ENCODE data around the gene WNT2. TPM values are rescaled to one million over a fixed set of nuclear protein-coding genes. Genes with fewer than 3 reads are reported as not detected.

The WNT2 gene
- total and polyA plus RNA-seq, 4 donors: 0.43 to 0.94 (median 0.70) TPM

GRCh38 chr7:117271566-117271965 lies 51.3 kb downstream of the WNT2 start:
- Histone ChIP-seq H3K4me3 (ENCODE audit: low read depth, low read length) (no peak overlapping the region), H3K36me3 (ENCODE audit: control insufficient read depth, insufficient read depth, low read length) (no peaks in the 10 kb centered on the region), H3K9me3 (ENCODE audit: control insufficient read depth, insufficient read depth, low read length) (no peaks in the 10 kb centered on the region), H3K27me3 (ENCODE audit: control insufficient read depth, insufficient read depth, low read length) (no peaks in the 10 kb centered on the region), H3K4me1 (ENCODE audit: control insufficient read depth, insufficient read depth, low read length) (no peaks in the 10 kb centered on the region), H3K27ac (ENCODE audit: low read depth, low read length) (no peak overlapping the region)
- WGBS (ENCODE audit: insufficient coverage): 100% methylated on average over 1 of the region's 3 CpGs
- no peak for DNase-seq (ENCODE audit: low read depth in 4 of 6, low spot score in 6 of 6)

GRCh38 chr7:117270371-117270770 lies 52.5 kb downstream of the WNT2 start:
- Histone ChIP-seq H3K4me1 (ENCODE audit: control insufficient read depth, insufficient read depth, low read length) (no peaks in the 10 kb centered on the region), H3K27me3 (ENCODE audit: control insufficient read depth, insufficient read depth, low read length) (no peaks in the 10 kb centered on the region), H3K27ac (ENCODE audit: low read depth, low read length) (no peak overlapping the region), H3K9me3 (ENCODE audit: control insufficient read depth, insufficient read depth, low read length) (no peaks in the 10 kb centered on the region), H3K4me3 (ENCODE audit: low read depth, low read length) (no peak overlapping the region), H3K36me3 (ENCODE audit: control insufficient read depth, insufficient read depth, low read length) (no peaks in the 10 kb centered on the region)
- no peak for DNase-seq (ENCODE audit: low read depth in 4 of 6, low spot score in 6 of 6)
- WGBS (ENCODE audit: insufficient coverage): 85% methylated on average over 5 of the region's 9 CpGs

- WGBS (ENCODE audit: insufficient coverage): 100% methylated on average over 1 of the region's 3 CpGs
- no peaks in the 10 kb centered on the region for H3K9me3 ChIP-seq (ENCODE audit: control insufficient read depth, insufficient read depth, low read length)
- H3K36me3 ChIP-seq (ENCODE audit: control insufficient read depth, insufficient read depth, low read length): no peaks in the 10 kb centered on the region
- no peak overlapping the region for H3K4me3 ChIP-seq (ENCODE audit: low read depth, low read length)
- H3K4me1 ChIP-seq (ENCODE audit: control insufficient read depth, insufficient read depth, low read length): no peaks in the 10 kb centered on the region
- H3K27me3 ChIP-seq (ENCODE audit: control insufficient read depth, insufficient read depth, low read length): no peaks in the 10 kb centered on the region
- no peak overlapping the region for H3K27ac ChIP-seq (ENCODE audit: low read depth, low read length)
- DNase-seq (ENCODE audit: low read depth in 4 of 6, low spot score in 6 of 6): no peak
These were observed 53.0 kb downstream of the WNT2 start for GRCh38 chr7:117269886-117270285.

GRCh38 chr7:117269417-117269816 lies 53.4 kb downstream of the WNT2 start:
- Histone ChIP-seq H3K9me3 (ENCODE audit: control insufficient read depth, insufficient read depth, low read length) (no peaks in the 10 kb centered on the region), H3K36me3 (ENCODE audit: control insufficient read depth, insufficient read depth, low read length) (no peaks in the 10 kb centered on the region), H3K27ac (ENCODE audit: low read depth, low read length) (no peak overlapping the region), H3K27me3 (ENCODE audit: control insufficient read depth, insufficient read depth, low read length) (no peaks in the 10 kb centered on the region), H3K4me3 (ENCODE audit: low read depth, low read length) (no peak overlapping the region), H3K4me1 (ENCODE audit: control insufficient read depth, insufficient read depth, low read length) (no peaks in the 10 kb centered on the region)
- no CpG with 5 or more reads among the region's 5 CpGs for WGBS (ENCODE audit: insufficient coverage)
- no peak for DNase-seq (ENCODE audit: low read depth in 4 of 6, low spot score in 6 of 6)

- H3K27ac ChIP-seq (ENCODE audit: low read depth, low read length): no peak overlapping the region
- WGBS (ENCODE audit: insufficient coverage): no CpG with 5 or more reads among the region's 1 CpG
- DNase-seq (ENCODE audit: low read depth in 4 of 6, low spot score in 6 of 6): no peak
- no peaks in the 10 kb centered on the region for H3K4me1 ChIP-seq (ENCODE audit: control insufficient read depth, insufficient read depth, low read length)
- no peaks in the 10 kb centered on the region for H3K36me3 ChIP-seq (ENCODE audit: control insufficient read depth, insufficient read depth, low read length)
- no peaks in the 10 kb centered on the region for H3K27me3 ChIP-seq (ENCODE audit: control insufficient read depth, insufficient read depth, low read length)
- H3K9me3 ChIP-seq (ENCODE audit: control insufficient read depth, insufficient read depth, low read length): no peaks in the 10 kb centered on the region
- H3K4me3 ChIP-seq (ENCODE audit: low read depth, low read length): no peak overlapping the region
These were observed 58.1 kb downstream of the WNT2 start for GRCh38 chr7:117264716-117265115.

DNA sequence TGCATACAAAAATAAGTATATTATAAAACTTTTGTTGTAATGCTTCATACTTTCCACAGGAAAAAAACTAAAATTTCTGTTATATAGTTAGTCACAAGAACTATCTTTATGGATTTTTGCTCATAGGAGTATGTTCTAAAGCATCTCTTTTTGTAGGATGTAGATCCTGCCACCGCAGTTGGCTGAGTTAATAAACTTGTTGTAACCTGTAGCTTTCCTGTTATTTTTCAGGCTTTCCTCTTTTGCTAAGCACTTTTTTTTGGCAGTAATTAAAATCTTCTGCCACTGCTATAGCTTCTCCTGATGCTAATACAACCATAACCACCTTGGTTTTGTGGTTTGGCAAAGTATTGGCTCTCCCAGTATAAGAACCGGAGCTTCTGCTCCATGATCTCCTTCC lies 60.3 kb downstream of the WNT2 start:
- H3K9me3 ChIP-seq (ENCODE audit: control insufficient read depth, insufficient read depth, low read length): no peaks in the 10 kb centered on the region
- DNase-seq (ENCODE audit: low read depth in 4 of 6, low spot score in 6 of 6): no peak
- no peak overlapping the region for H3K27ac ChIP-seq (ENCODE audit: low read depth, low read length)
- H3K36me3 ChIP-seq (ENCODE audit: control insufficient read depth, insufficient read depth, low read length): no peaks in the 10 kb centered on the region
- H3K4me1 ChIP-seq (ENCODE audit: control insufficient read depth, insufficient read depth, low read length): no peaks in the 10 kb centered on the region
- no peak overlapping the region for H3K4me3 ChIP-seq (ENCODE audit: low read depth, low read length)
- no peaks in the 10 kb centered on the region for H3K27me3 ChIP-seq (ENCODE audit: control insufficient read depth, insufficient read depth, low read length)
- no CpG with 5 or more reads among the region's 2 CpGs for WGBS (ENCODE audit: insufficient coverage)

- no peaks in the 10 kb centered on the region for H3K4me1 ChIP-seq (ENCODE audit: control insufficient read depth, insufficient read depth, low read length)
- H3K27ac ChIP-seq (ENCODE audit: low read depth, low read length): no peak overlapping the region
- H3K4me3 ChIP-seq (ENCODE audit: low read depth, low read length): no peak overlapping the region
- no peaks in the 10 kb centered on the region for H3K27me3 ChIP-seq (ENCODE audit: control insufficient read depth, insufficient read depth, low read length)
- DNase-seq (ENCODE audit: low read depth in 4 of 6, low spot score in 6 of 6): no peak
- H3K36me3 ChIP-seq (ENCODE audit: control insufficient read depth, insufficient read depth, low read length): no peaks in the 10 kb centered on the region
- no CpG with 5 or more reads among the region's 1 CpG for WGBS (ENCODE audit: insufficient coverage)
- no peaks in the 10 kb centered on the region for H3K9me3 ChIP-seq (ENCODE audit: control insufficient read depth, insufficient read depth, low read length)
These were observed 63.2 kb downstream of the WNT2 start for GRCh38 chr7:117259615-117260014.

GRCh38 chr7:117251687-117252086 lies 71.2 kb downstream of the WNT2 start:
- DNase-seq (ENCODE audit: low read depth in 4 of 6, low spot score in 6 of 6): no peak

GRCh38 chr7:117250801-117251200 lies 72.1 kb downstream of the WNT2 start:
- Histone ChIP-seq H3K27me3 (ENCODE audit: control insufficient read depth, insufficient read depth, low read length) (no peaks in the 10 kb centered on the region), H3K27ac (ENCODE audit: low read depth, low read length) (no peak overlapping the region), H3K4me3 (ENCODE audit: low read depth, low read length) (no peak overlapping the region), H3K4me1 (ENCODE audit: control insufficient read depth, insufficient read depth, low read length) (peaks cover 6% of the 10 kb centered on the region), H3K9me3 (ENCODE audit: control insufficient read depth, insufficient read depth, low read length) (no peaks in the 10 kb centered on the region), H3K36me3 (ENCODE audit: control insufficient read depth, insufficient read depth, low read length) (no peaks in the 10 kb centered on the region)
- no peak for DNase-seq (ENCODE audit: low read depth in 4 of 6, low spot score in 6 of 6)
- 75% methylated on average over 3 of the region's 4 CpGs for WGBS (ENCODE audit: insufficient coverage)

More at GRCh38 chr7:117251687-117252086, 71.2 kb downstream of the WNT2 start:
- Histone ChIP-seq H3K36me3 (ENCODE audit: control insufficient read depth, insufficient read depth, low read length) (no peaks in the 10 kb centered on the region), H3K27ac (ENCODE audit: low read depth, low read length) (no peak overlapping the region), H3K9me3 (ENCODE audit: control insufficient read depth, insufficient read depth, low read length) (no peaks in the 10 kb centered on the region), H3K4me1 (ENCODE audit: control insufficient read depth, insufficient read depth, low read length) (peaks cover 6% of the 10 kb centered on the region), H3K27me3 (ENCODE audit: control insufficient read depth, insufficient read depth, low read length) (no peaks in the 10 kb centered on the region), H3K4me3 (ENCODE audit: low read depth, low read length) (no peak overlapping the region)
- WGBS (ENCODE audit: insufficient coverage): 92% methylated on average over 4 of the region's 4 CpGs

DNA sequence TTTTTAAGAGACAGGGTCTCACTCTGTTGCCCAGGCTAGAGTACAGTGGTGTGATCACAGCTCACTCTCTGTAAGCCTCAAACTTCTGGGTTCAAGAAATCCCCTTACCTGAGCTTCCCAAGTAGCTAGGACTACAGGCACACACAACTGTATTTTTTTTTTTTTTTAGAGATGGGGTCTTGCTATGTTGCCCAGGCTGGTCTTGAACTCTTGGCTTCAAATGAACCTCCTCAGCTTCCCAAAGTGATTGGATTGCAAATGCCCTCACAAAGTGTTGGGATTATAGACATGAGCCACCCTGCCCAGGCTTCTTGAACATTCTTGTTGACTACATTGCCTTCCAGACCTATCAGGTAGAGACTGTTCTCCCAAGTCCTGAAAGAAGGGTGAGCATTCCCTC lies 72.6 kb downstream of the WNT2 start:
- Histone ChIP-seq H3K27ac (ENCODE audit: low read depth, low read length) (no peak overlapping the region), H3K4me1 (ENCODE audit: control insufficient read depth, insufficient read depth, low read length) (peaks cover 6% of the 10 kb centered on the region), H3K27me3 (ENCODE audit: control insufficient read depth, insufficient read depth, low read length) (no peaks in the 10 kb centered on the region), H3K9me3 (ENCODE audit: control insufficient read depth, insufficient read depth, low read length) (no peaks in the 10 kb centered on the region), H3K36me3 (ENCODE audit: control insufficient read depth, insufficient read depth, low read length) (no peaks in the 10 kb centered on the region), H3K4me3 (ENCODE audit: low read depth, low read length) (no peak overlapping the region)
- no peak for DNase-seq (ENCODE audit: low read depth in 4 of 6, low spot score in 6 of 6)
